H1 (cell line): ENCODE data around the gene EN2.

Experiments used
- POLR2A ChIP-seq, 2 experiments: IDR thresholded peaks; 1 replicate in 1 of 2; 2 replicates in 1 of 2; pipeline ENCODE4 v1.6.1; 2011; ENCODE audit warnings: low read depth in 2 of 2, low read length in 2 of 2, mild to moderate bottlenecking in 2 of 2; ENCODE audit errors: control extremely low read depth in 1 of 2
- POLR2AphosphoS5 ChIP-seq: IDR thresholded peaks from 2 replicates; pipeline ENCODE4 v1.6.1; 2011; ENCODE audit warnings: low read depth, low read length
- TF ChIP-seq, protein P1 (sequence below), 3 experiments: IDR thresholded peaks; 1 replicate in 2 of 3; 2 replicates in 1 of 3; pipeline versions ENCODE4 v1.5.1 to v1.6.1; 2011; ENCODE audit warnings: low read length in 3 of 3, mild to moderate bottlenecking in 3 of 3, inconsistent platforms in 2 of 3, low read depth in 1 of 3, moderate library complexity in 1 of 3; ENCODE audit not compliant: insufficient read depth in 1 of 3; ENCODE audit errors: control extremely low read depth in 1 of 3
- TF ChIP-seq, protein P2 (sequence below): IDR thresholded peaks from 2 replicates; pipeline ENCODE4 v1.6.1; 2011; ENCODE audit warnings: low read length, improper control_type of control experiment

DNA sequence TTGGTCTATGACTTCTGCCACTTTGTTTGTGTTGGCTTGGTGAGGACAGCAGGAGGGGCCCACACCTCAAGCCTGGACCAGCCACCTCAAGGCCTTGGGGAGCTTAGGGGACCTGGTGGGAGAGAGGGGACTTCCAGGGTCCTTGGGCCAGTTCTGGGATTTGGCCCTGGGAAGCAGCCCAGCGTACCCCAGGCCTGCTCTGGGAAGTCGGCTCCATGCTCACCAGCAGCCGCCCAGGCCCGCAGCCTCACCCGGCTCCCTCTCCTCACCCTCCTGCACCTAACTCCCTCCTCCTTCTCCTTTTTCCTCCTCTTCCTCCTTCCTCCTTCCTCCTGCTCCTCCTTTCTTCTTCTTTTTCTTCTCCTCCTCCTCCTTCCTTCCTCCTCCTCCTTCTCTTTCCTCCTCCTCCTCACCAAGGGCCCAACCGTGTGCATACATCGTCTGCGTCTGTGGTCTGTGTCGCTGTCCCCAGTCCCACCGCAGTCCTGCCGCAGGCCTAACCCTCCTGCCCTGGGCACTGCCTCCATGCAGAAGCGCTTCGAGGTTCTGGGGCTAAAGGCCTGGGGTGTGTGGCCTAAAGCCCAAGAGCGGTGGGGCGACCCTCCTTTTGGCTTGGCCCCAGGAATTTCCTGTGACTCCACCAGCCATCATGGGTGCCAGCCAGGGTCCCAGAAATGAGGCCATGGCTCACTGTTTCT lies 5.3 kb downstream of the EN2 start:
- TF ChIP-seq POLR2A (IDR thresholded peaks at IDR 0.05; ENCODE audit: control extremely low read depth in 1 of 2, low read depth in 2 of 2, low read length in 2 of 2) (no peak), POLR2AphosphoS5 (no peak)
- TF ChIP-seq, protein P1, sequence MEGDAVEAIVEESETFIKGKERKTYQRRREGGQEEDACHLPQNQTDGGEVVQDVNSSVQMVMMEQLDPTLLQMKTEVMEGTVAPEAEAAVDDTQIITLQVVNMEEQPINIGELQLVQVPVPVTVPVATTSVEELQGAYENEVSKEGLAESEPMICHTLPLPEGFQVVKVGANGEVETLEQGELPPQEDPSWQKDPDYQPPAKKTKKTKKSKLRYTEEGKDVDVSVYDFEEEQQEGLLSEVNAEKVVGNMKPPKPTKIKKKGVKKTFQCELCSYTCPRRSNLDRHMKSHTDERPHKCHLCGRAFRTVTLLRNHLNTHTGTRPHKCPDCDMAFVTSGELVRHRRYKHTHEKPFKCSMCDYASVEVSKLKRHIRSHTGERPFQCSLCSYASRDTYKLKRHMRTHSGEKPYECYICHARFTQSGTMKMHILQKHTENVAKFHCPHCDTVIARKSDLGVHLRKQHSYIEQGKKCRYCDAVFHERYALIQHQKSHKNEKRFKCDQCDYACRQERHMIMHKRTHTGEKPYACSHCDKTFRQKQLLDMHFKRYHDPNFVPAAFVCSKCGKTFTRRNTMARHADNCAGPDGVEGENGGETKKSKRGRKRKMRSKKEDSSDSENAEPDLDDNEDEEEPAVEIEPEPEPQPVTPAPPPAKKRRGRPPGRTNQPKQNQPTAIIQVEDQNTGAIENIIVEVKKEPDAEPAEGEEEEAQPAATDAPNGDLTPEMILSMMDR (IDR thresholded peaks at IDR 0.05; ENCODE audit: control extremely low read depth in 1 of 3, insufficient read depth in 1 of 3, low read depth in 1 of 3, low read length in 3 of 3) = no peak
- TF ChIP-seq, protein P2, sequence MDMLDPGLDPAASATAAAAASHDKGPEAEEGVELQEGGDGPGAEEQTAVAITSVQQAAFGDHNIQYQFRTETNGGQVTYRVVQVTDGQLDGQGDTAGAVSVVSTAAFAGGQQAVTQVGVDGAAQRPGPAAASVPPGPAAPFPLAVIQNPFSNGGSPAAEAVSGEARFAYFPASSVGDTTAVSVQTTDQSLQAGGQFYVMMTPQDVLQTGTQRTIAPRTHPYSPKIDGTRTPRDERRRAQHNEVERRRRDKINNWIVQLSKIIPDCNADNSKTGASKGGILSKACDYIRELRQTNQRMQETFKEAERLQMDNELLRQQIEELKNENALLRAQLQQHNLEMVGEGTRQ = no peak
